ENCODE measurements around the gene TATDN2. TPM values are rescaled to one million over a fixed set of nuclear protein-coding genes. Genes with fewer than 3 reads are reported as not detected.

The TATDN2 gene
- polyA plus RNA-seq, 1 experiment: 14.9 TPM

GRCh38 chr3:10238345-10239183, 9.7 kb upstream of the TATDN2 start:
- peaks cover 1% of the 10 kb centered on the region; the same call in 1 of the 2 replicates for H3K36me3 ChIP-seq (ENCODE audit: control insufficient read depth, insufficient read depth, low read length)
- DNase-seq (ENCODE audit: low read depth): no peak
- TF ChIP-seq CTCF (IDR thresholded peaks at IDR 0.05; ENCODE audit: insufficient read depth, low read depth, low read length): no peak
- CTCF ChIA-PET: no interaction called here
- POLR2A ChIA-PET: no interaction called here
- no peak overlapping the region for H3K4me3 ChIP-seq (ENCODE audit: low read depth, low read length)
- H3K27me3 ChIP-seq (ENCODE audit: control insufficient read depth, insufficient read depth, low read length): no peaks in the 10 kb centered on the region

- no peak overlapping the region for H3K4me3 ChIP-seq (ENCODE audit: low read depth, low read length)
- CTCF ChIA-PET: no interaction called here
- DNase-seq (ENCODE audit: low read depth): no peak
- H3K36me3 ChIP-seq (ENCODE audit: control insufficient read depth, insufficient read depth, low read length): peaks cover 1% of the 10 kb centered on the region; the same call in 1 of the 2 replicates
- POLR2A ChIA-PET: no interaction called here
- no peaks in the 10 kb centered on the region for H3K27me3 ChIP-seq (ENCODE audit: control insufficient read depth, insufficient read depth, low read length)
- no peak for TF ChIP-seq CTCF (IDR thresholded peaks at IDR 0.05; ENCODE audit: insufficient read depth, low read depth, low read length)
These were observed 7.5 kb upstream of the TATDN2 start for GRCh38 chr3:10240799-10241198.

GRCh38 chr3:10242182-10243065, 5.8 kb upstream of the TATDN2 start:
- ChIA-PET CTCF (interaction anchor here (0.6 to 1.6 kb wide), 4 partner anchors 15 to 309 kb away, joined by 3 to 6 read pairs (median 4); partner anchors contain the start of gene CRELD1), POLR2A (no interaction called here)
- Histone ChIP-seq H3K27me3 (ENCODE audit: control insufficient read depth, insufficient read depth, low read length) (no peaks in the 10 kb centered on the region), H3K36me3 (ENCODE audit: control insufficient read depth, insufficient read depth, low read length) (no peaks in the 10 kb centered on the region), H3K4me3 (ENCODE audit: low read depth, low read length) (no peak overlapping the region)
- DNase-seq (ENCODE audit: low read depth): peak; percentile 14
- TF ChIP-seq CTCF (IDR thresholded peaks at IDR 0.05; ENCODE audit: insufficient read depth, low read depth, low read length): no peak

GRCh38 chr3:10244009-10244408, 4.2 kb upstream of the TATDN2 start:
- no peak for DNase-seq (ENCODE audit: low read depth)
- TF ChIP-seq CTCF (IDR thresholded peaks at IDR 0.05; ENCODE audit: insufficient read depth, low read depth, low read length): no peak
- ChIA-PET CTCF (no interaction called here), POLR2A (no interaction called here)
- Histone ChIP-seq H3K27me3 (ENCODE audit: control insufficient read depth, insufficient read depth, low read length) (no peaks in the 10 kb centered on the region), H3K36me3 (ENCODE audit: control insufficient read depth, insufficient read depth, low read length) (no peaks in the 10 kb centered on the region), H3K4me3 (ENCODE audit: low read depth, low read length) (no peak overlapping the region)

- DNase-seq (ENCODE audit: low read depth): no peak
- CTCF ChIA-PET: no interaction called here
- H3K27me3 ChIP-seq (ENCODE audit: control insufficient read depth, insufficient read depth, low read length): no peaks in the 10 kb centered on the region
- no peaks in the 10 kb centered on the region for H3K36me3 ChIP-seq (ENCODE audit: control insufficient read depth, insufficient read depth, low read length)
- no peak overlapping the region for H3K4me3 ChIP-seq (ENCODE audit: low read depth, low read length)
- POLR2A ChIA-PET: no interaction called here
- TF ChIP-seq CTCF (IDR thresholded peaks at IDR 0.05; ENCODE audit: insufficient read depth, low read depth, low read length): no peak
These were observed 3.1 kb upstream of the TATDN2 start for GRCh38 chr3:10245081-10245712.

Measured in BJ (cell line).